Cardiac fibroblast (primary cell): ENCODE data around the gene STK11IP.

Experiments
- DNase-seq, 2 donors: peaks; one replicate each; pipeline versions ENCODE4 v3.0.0 to v3.0.0-alpha.2; 2010; ENCODE audit warnings: low read depth in 2 of 2
- H3K4me3 ChIP-seq, 2 donors: replicated peaks in 1 of 2; 1 replicate in 1 of 2; 2 replicates in 1 of 2; pipeline ENCODE4 v1.5.1; 2011; ENCODE audit warnings: low read depth in 2 of 2, low read length in 2 of 2, mild to moderate bottlenecking in 2 of 2, moderate library complexity in 1 of 2
- TF ChIP-seq, protein P1 (sequence below): IDR thresholded peaks from one replicate; pipeline ENCODE4 v1.5.1; 2011; ENCODE audit warnings: low read depth, mild to moderate bottlenecking, low read length, inconsistent platforms

The STK11IP gene, protein sequence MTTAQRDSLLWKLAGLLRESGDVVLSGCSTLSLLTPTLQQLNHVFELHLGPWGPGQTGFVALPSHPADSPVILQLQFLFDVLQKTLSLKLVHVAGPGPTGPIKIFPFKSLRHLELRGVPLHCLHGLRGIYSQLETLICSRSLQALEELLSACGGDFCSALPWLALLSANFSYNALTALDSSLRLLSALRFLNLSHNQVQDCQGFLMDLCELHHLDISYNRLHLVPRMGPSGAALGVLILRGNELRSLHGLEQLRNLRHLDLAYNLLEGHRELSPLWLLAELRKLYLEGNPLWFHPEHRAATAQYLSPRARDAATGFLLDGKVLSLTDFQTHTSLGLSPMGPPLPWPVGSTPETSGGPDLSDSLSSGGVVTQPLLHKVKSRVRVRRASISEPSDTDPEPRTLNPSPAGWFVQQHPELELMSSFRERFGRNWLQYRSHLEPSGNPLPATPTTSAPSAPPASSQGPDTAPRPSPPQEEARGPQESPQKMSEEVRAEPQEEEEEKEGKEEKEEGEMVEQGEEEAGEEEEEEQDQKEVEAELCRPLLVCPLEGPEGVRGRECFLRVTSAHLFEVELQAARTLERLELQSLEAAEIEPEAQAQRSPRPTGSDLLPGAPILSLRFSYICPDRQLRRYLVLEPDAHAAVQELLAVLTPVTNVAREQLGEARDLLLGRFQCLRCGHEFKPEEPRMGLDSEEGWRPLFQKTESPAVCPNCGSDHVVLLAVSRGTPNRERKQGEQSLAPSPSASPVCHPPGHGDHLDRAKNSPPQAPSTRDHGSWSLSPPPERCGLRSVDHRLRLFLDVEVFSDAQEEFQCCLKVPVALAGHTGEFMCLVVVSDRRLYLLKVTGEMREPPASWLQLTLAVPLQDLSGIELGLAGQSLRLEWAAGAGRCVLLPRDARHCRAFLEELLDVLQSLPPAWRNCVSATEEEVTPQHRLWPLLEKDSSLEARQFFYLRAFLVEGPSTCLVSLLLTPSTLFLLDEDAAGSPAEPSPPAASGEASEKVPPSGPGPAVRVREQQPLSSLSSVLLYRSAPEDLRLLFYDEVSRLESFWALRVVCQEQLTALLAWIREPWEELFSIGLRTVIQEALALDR

DNA sequence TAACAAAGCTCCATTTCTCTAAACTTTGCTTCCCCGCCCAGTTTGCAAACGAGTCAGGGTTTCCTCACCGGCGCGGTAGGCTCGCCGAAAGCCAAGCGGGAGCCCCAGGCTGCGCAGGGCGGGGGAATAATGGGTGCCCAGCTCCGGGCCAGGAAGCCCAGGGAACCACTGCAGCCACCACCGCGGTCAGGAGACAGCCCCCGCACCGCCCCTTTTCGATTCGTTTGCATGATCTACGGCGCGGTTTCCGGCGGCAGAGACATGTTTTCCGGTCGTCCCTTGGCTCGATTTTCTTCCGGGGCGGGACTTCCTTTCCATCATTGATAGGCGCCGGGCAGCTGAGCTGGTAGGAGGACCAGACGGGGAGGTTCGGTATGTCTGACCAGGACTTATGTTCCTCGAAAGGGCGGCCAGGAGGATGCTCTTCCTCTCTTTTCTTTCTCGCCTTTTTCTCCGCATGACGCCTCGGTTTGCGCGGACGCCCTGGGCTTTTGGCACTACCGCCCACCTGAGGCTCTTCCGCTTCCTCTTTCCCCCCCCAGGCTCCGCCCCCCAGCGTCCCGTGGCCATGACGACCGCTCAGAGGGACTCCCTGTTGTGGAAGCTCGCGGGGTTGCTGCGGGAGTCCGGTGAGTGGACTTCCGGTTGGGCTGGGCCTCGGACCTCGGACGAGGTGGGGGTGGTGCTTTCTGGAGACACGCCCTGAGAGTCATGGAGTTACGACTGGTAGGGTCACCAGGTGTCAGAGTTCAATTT lies at the start of gene STK11IP:
Gene STK11IP, plus strand, starts transcription at position 306 of the 756 bp plus-strand sequence. Its CDS starts 263 bp downstream, at position 569.
- peak; percentile 98 for DNase-seq
- H3K4me3 ChIP-seq, result peak within 1 kb of the TSS; percentile 77 to 86
- TF ChIP-seq, protein P1, sequence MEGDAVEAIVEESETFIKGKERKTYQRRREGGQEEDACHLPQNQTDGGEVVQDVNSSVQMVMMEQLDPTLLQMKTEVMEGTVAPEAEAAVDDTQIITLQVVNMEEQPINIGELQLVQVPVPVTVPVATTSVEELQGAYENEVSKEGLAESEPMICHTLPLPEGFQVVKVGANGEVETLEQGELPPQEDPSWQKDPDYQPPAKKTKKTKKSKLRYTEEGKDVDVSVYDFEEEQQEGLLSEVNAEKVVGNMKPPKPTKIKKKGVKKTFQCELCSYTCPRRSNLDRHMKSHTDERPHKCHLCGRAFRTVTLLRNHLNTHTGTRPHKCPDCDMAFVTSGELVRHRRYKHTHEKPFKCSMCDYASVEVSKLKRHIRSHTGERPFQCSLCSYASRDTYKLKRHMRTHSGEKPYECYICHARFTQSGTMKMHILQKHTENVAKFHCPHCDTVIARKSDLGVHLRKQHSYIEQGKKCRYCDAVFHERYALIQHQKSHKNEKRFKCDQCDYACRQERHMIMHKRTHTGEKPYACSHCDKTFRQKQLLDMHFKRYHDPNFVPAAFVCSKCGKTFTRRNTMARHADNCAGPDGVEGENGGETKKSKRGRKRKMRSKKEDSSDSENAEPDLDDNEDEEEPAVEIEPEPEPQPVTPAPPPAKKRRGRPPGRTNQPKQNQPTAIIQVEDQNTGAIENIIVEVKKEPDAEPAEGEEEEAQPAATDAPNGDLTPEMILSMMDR, result no peak

DNA sequence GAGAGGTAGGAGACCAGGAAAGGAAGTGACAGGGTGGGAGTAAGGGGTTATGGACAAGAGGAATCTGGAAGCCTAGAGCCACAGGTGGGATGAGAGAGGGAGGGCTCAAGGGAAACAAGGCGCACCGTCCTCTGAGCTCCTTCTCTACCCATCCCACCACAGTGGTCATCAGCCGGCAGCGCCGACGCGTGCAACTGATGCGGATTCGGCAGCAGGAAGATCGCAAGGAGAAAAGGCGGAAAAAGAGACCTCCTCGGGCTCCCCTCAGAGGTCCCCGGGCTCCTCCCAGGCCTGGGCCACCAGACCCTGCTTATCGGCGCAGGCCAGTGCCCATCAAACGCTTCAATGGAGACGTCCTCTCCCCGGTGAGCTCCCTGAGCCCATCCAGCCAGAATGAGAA lies 48.7 kb upstream of the STK11IP start:
- TF ChIP-seq, protein P1, result no peak
- no peak overlapping the region for H3K4me3 ChIP-seq
- no peak for DNase-seq

DNA sequence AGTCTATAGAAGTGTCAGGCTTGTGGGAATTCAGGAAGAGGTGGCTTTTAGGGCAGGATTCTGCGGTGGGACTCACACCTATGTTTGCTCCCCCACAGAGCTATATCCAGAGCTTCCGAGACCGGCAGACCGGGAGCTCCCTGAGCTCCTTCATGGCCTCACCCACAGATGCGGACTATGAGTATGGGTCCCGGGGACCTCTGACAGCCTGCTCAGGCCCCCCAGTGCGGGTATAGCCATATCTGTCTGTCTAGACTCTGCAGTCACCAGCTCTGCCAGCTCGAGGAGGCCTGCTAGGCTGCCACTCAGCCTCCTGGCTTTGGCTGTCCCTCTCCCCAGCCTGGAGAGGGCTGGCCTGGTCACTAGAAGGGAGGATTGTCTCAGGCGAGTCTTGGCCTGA lies 48.0 kb upstream of the STK11IP start:
- H3K4me3 ChIP-seq, result no peak overlapping the region
- DNase-seq, result no peak
- TF ChIP-seq, protein P1, result no peak

DNA sequence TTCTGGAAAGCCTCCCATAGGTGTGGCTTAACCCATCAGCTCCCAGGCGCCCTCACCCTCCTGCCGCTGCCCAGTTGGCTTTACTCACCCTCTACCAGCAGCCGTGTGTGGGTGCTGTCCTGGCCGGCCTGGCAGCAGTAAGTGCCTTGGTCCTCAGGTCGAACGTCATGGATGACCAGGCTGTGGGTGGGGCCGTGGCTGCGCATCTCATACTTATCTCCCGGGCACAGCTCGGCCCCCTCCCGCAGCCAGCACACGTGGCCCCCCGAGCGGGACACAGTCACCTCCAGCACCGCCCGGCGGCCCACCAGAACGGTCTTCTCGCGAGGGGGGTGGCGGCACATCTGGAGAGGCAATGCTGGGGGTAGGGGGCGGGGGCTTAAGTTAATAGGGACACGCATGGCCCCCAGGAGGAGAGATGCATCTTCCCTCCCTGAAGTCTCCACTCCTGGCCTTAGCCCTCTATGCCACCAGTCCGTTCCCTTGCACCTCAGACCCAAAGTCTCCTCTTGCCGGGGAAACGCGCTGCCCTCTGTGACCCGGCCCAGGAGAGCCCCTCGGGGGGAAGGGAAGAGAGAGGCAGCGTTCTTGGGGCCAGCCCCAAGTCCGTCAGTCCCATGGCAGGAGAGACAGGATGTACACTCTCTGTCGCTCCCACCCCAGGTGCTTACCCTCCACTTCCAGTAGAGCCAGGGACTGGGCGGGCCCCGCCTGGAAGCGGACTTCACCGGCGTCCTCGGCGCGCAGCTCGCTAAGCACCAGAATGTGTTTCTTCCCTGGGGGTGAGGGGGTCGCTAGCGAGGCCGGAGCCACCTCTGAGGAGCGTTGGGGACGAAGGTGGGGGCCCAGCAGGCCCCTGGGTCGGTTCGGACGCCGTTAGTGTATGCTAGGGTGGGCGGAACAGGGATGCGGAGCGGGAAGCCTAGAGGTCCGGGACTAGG lies 45.9 kb upstream of the STK11IP start:
- TF ChIP-seq, protein P1, result no peak
- DNase-seq, result peak; percentile 5 to 60
- peak overlapping the region; percentile 57 to 69 for H3K4me3 ChIP-seq

DNA sequence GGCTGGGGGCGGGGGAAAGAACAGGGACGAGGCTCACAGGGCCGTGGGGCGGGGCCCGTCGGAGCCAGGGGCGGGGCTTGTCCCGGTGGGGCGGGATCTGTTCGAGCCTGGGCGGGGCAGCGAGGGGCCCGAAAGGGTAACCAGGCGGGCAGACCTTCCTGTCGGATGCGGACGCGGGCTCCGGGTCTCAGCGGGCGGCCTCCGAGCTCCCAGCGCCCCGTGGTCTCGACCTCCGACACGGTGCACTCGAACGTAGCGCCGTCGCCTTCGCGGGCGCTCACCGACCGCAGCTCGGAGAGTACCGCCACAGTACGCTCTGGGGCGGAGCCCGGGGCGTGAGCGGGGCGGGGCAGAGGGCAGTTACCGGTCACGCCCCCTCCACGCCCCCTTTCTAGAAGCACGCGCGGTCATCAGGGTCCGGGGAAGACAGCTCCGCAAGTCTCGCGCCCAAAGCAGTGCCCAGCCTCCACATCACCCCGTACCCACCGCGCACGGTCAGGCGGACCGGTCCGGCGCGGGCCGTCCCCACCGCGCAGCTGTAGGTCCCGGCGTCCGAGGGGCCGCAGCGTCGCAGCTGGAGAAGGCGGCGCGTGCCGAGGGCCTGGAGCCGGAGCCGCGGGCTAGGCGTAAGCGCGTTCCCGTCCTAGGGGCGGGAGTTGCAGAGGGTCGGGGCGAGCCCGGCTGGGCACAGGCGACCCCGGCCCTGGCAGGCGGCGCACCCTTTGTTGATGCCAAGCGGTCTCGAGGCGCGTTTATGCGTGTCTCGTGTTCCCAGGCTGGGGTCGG lies 45.1 kb upstream of the STK11IP start:
- peak; percentile 75 to 83 for DNase-seq
- H3K4me3 ChIP-seq, result peak overlapping the region; percentile 57 to 69
- TF ChIP-seq, protein P1, result no peak
